Activated CD4-positive, alpha-beta T cell treated with anti-CD3 and anti-CD28 coated beads, Interleukin-10, Interleukin-2, amounts not matched to agents 100 ng/mL and 50 ng/mL, durations not matched to agents 16 hours and 8 hours (primary cell): Measurements from ENCODE around the gene SUSD5.
A peak's percentile ranks its signal among the peaks of the same experiment; 100 is the strongest.
"Not testable (repeated sequence)": the region's sequence is repeated elsewhere in the genome, so short reads cannot be mapped to it uniquely, and the experiment has no call there.

Source experiments
- DNase-seq: peaks from one replicate; pipeline ENCODE4 v3.0.0-alpha.2; 2020

Gene SUSD5

GRCh38 chr3:33187368-33187634, 31.3 kb downstream of the SUSD5 start:
- no peak for DNase-seq

- no peak for DNase-seq
Observed at GRCh38 chr3:33186524-33187367, 31.9 kb downstream of the SUSD5 start.

GRCh38 chr3:33184863-33185262, 33.7 kb downstream of the SUSD5 start:
- DNase-seq: no peak

GRCh38 chr3:33181641-33182040, 37.0 kb downstream of the SUSD5 start:
- not testable (repeated sequence) for DNase-seq

GRCh38 chr3:33181229-33181628, 37.4 kb downstream of the SUSD5 start:
- DNase-seq: no peak

DNA sequence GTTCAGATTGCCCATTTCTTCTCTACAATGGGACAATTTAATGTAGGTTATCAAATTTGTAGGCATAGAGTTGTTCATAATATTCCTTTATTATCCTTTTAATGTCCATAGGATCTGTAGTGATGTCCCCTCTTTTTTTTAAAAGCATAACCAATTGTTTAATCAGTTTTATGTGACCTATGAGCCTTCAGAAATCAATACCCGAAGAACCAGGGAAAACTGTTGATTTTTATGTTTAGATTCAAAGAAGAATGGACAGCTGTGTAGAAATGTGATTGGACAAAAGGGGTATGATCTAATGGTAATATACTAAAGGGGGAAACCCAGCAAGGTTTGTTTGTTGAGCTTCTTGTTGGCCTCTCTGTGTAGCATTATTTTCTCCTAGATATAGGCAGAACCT, 39.5 kb downstream of the SUSD5 start:
- DNase-seq: no peak

DNA sequence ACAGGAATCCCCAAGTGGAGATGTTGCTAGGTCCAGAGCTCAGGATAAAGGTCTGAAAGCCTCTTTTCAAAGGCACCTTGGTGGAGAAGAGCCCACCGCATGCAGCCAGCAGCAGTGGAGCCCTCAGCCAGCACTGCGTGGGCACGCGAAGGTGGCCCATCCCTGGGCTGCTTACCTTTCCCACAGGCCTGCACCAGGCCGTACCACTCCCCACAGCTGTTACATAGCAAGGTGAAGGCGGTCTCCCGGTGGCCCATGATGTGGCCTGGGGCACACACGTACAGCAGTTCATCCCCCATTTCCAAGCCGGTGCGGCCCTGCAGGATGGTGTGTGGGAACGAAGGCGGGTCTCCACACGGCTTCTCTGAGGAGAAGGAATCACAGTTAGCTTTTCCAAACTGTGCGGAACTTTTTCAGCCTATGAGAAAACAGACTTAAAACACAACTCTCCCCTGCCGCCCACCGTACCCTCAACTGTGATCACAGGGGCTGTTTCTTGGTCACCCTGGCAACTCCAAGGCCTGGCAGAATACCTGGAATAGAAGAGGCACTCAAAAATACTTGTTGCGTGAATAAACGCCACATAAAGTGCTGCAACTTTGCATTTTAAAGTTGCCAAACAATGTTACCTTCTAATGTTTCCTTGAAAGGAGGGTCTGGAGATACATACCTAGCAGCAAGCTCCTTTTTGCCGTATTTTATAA, 43.7 kb downstream of the SUSD5 start:
- no peak for DNase-seq

GRCh38 chr3:33174095-33174494, 44.5 kb downstream of the SUSD5 start:
- no peak for DNase-seq

DNA sequence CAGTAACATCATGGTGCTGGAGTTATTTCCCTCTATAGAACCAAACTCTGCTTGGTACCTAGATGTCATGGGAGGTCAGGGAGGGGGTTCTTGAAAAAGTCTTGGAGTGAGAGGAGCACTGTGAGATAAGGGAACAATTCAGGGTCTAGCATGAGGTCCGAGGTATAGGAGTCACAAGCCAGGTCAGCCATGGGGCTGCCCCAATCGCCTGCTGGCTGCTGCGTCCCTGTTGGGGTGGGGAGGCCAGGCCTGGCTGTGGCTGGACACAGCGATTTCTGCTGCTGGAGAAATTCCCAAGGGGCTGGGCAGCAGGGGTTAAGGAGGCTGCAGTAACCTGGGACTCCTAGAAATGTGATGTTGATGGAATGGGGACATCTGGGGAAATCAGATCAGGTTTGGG, 44.9 kb downstream of the SUSD5 start:
- DNase-seq: no peak

GRCh38 chr3:33173103-33173502, 45.5 kb downstream of the SUSD5 start:
- DNase-seq: no peak

DNA sequence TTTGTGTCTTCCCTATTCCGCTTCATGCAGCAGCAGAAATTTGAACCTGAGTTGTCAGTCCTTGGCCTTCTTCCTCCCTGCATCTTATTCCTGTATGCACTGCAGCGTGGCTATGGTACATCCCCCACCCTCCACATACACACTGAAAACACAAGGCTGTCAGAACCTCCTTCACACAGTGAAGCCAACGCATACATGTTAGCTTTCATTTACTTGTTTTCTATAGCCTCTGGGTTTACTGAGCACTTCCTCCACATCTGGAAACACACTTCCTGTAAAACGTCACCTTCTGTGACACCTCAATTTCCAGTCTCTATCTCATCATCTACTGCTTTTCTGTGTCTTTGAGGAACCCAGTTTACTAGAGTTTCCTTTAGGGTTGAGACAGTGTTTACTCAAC, 47.0 kb downstream of the SUSD5 start:
- DNase-seq: peak; percentile 16

DNA sequence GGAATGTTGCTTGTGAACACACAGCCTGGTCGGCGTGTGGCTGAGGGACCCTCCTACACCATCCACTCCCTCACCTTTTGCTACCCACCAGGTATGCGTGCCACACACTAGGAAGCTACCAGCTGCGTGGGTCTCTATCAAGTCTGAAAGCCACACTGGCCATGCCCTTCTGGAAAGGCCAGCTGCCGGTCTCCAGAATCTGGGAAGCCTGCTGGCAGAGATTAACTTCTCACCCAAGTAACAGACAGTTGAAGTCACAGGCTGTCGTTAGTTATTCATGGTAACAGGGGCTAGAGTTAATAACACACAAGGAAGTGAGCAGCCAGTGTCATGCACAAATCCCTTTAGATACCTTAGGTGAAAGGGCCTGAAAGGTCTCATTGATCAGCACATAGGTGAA, 48.1 kb downstream of the SUSD5 start:
- DNase-seq: no peak

DNA sequence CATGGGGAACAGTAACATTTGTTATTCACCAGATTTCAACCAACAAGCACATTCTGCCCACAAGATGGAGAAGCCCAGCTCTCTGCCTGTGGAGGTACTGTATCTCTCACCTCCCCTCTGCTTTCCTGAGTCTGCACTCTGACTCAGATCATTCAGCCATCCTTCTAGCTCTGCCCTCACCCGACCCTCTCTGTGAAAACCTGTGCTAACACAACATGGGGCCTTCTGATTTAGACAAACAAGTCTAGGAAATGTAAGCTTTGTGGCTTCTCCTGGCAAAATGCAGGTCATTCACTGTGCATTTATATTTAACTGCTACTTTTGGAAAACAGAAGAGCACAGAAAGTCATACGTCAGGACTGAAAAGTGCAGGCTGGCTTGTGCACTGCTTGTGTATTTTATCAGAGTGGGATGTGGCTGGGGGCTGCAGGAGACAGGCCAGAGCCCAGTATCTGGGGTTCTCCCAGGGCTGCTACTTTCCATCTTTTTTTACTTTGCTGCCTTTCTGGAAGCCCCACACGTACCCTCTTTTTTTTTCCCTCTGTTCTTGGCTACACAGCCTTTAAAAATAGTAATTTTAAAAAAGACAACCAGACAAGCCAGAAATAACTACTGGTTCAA, 50.8 kb downstream of the SUSD5 start:
- DNase-seq: no peak

- no peak for DNase-seq
Observed at GRCh38 chr3:33167284-33167683, 51.3 kb downstream of the SUSD5 start.

DNA sequence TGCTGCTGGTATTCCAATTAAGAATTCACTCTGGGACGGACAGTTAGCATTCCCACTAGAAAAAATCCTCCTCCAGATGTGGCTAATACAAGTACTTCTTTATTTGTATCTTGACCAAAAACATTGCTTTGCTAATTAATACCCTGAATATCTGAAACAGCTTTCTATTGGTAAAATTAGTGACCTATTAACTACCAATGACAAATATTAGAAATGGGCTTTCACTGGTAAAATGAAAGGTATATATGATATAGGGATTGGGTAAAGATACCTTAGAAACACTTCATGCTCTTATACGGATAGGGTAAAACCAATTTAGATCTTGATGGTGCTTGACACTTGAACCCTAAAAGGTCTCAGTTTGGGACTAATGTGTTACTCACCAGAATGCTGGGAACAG, 52.5 kb downstream of the SUSD5 start:
- no peak for DNase-seq

DNA sequence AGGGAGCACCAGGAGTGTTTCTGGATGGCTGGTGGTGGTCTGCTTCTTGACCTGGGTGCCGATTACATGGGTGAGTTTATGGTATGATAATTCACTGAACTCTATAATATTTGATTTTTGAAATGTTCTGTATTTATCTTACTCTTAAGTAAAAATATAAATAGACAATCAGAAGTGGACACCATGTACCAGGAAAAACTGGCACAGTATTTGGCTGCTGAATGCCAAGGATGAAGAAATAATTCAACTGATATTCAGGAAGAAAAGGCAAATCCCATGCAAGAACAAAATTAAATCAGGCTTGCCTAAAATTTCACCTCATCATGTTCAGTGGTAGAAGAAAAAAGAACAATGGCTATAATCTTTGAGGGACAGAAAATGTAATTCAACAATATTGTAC, 53.2 kb downstream of the SUSD5 start:
- DNase-seq: no peak

- DNase-seq: not testable (repeated sequence)
Observed at GRCh38 chr3:33162621-33163020, 56.0 kb downstream of the SUSD5 start.

- no peak for DNase-seq
Observed at GRCh38 chr3:33159981-33160380, 58.6 kb downstream of the SUSD5 start.

DNA sequence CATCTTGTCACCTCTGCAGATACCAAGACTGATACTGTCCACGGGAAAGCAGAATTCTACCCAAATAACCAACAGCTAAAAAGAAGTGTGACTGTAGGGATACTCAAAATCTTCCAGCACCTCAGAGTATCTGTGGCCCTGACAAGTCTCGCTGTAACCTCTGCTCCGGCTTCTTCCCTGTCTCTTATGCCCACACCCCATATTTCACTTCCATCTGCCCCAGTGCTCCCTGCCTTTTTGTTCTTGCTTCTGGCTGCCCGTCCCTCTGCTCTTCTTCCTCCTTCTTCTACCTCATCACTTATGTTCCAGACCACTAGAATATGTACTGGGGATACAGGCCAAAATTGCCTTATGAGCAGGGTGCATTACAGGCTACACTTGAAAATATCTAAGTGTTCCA, 59.4 kb downstream of the SUSD5 start:
- no peak for DNase-seq

- no peak for DNase-seq
Observed at GRCh38 chr3:33155301-33155700, 63.3 kb downstream of the SUSD5 start.

GRCh38 chr3:33153782-33154181, 64.8 kb downstream of the SUSD5 start:
- DNase-seq: no peak

GRCh38 chr3:33152363-33153360, 65.9 kb downstream of the SUSD5 start:
- DNase-seq: no peak

DNA sequence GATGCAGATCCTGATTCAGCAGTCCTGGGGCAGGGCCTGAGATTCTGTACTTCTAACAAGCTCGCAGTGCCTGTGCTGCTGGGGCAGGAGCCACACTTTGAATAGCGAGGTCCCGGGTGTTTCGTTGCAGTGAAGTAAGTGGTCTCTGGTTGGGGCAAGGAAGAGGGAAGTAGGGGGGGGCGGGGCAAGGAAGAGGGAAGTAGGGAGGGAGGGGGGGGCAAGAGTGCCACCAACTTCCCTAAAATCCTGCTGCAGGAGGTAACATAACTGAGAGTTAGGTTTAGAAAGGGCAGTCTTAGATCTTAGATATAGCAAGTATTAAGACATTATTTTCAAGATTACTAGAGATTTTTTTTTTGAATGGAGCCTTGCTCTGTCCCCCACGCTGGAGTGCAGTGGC, 69.3 kb downstream of the SUSD5 start:
- no peak for DNase-seq
